Measurements from ENCODE around the gene CCL21. TPM values are rescaled to one million over a fixed set of nuclear protein-coding genes. Genes with fewer than 3 reads are reported as not detected.

Gene CCL21
- total RNA-seq, 1 donor from 2014 or later, result not detected

DNA sequence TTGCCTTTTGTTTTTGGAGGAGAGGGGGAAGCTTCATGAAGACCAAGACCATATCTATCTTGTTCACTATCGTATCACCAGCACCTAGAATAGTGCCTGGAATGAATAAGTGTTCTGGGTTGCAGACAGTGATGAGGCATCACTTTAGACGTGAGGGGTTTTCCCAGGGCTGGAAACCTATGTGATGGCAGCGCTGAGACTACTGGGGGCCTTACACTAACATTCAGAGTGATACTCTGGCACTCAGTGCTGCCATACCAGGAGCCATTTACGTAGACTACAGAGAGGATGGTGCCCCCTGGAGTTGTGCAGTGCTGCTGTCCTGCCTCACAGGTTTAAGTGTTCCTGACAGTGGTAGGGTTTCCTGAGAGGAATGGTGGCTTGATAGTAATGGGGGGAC is 25.8 kb downstream of the CCL21 start:
- Mint-ChIP-seq H3K4me1 (ENCODE audit: low read depth) (no peaks in the 10 kb centered on the region), H3K36me3 (ENCODE audit: low read depth) (peaks cover 12% of the 10 kb centered on the region), H3K27ac (ENCODE audit: unreplicated experiment) (no peak overlapping the region), H3K4me3 (ENCODE audit: unreplicated experiment) (no peak overlapping the region), H3K9me3 (ENCODE audit: low read depth) (no peaks in the 10 kb centered on the region), H3K27me3 (ENCODE audit: low read depth) (no peaks in the 10 kb centered on the region)
- DNase-seq (ENCODE audit: low spot score), result peak; percentile 1
- TF ChIP-seq, protein P1, sequence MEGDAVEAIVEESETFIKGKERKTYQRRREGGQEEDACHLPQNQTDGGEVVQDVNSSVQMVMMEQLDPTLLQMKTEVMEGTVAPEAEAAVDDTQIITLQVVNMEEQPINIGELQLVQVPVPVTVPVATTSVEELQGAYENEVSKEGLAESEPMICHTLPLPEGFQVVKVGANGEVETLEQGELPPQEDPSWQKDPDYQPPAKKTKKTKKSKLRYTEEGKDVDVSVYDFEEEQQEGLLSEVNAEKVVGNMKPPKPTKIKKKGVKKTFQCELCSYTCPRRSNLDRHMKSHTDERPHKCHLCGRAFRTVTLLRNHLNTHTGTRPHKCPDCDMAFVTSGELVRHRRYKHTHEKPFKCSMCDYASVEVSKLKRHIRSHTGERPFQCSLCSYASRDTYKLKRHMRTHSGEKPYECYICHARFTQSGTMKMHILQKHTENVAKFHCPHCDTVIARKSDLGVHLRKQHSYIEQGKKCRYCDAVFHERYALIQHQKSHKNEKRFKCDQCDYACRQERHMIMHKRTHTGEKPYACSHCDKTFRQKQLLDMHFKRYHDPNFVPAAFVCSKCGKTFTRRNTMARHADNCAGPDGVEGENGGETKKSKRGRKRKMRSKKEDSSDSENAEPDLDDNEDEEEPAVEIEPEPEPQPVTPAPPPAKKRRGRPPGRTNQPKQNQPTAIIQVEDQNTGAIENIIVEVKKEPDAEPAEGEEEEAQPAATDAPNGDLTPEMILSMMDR (IDR thresholded peaks at IDR 0.05), result no peak

DNA sequence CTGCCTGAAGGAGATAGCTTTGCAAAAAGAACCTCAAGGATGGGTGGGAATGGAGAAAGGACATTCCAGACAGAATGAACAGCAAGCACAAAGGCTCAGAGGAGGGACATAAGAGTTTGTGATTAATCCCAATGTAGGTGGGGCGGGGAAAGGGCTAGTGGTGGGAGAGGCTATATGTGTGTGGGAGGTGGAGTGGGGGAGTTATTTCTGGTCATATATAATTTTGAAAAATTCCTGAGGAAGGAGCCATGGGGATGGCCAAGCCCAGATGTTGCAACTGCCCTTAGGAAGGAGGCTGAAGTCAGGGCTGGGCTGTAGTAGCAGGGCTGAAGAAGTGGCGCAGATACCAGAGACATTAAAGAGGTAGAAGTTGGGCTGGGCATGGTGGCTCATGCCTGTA is 34.1 kb downstream of the CCL21 start:
- Mint-ChIP-seq H3K27me3 (ENCODE audit: low read depth) (no peaks in the 10 kb centered on the region), H3K4me1 (ENCODE audit: low read depth) (no peaks in the 10 kb centered on the region), H3K36me3 (ENCODE audit: low read depth) (peaks cover 2% of the 10 kb centered on the region), H3K4me3 (ENCODE audit: unreplicated experiment) (no peak overlapping the region), H3K27ac (ENCODE audit: unreplicated experiment) (no peak overlapping the region), H3K9me3 (ENCODE audit: low read depth) (peaks cover 2% of the 10 kb centered on the region)
- DNase-seq (ENCODE audit: low spot score), result no peak
- TF ChIP-seq, protein P1 (IDR thresholded peaks at IDR 0.05), result no peak

DNA sequence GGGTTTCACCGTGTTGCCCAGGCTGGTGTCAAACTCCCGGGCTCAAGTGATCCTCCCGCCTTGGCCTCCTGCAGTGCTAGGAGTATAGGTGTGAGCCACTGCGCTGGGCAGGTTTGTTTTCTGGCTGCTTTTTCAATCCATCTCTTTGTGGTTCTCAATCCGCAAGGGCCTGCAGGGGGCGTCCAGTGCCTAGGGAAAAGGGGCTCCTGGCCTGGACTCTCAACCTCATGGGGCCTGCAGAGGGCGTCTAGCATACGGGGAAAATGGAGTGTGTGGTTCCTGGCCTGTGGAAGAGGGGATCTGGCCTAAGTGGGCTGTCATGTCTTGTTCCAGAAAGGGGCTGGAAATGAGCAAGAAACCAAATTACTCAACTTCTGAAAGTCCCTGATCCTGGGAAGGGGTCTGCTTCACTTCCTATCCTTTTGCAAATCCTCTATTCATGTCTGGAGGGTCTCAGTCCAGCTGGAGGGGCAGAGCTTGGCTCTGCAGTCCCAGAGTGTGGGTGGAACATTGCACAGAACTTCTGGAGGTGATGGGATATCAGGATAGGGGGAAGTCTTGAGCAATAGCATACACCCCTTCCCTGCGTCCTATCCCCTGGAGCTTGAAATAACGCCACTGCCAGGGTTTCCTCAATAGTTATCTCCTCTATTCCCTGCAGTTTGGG is 34.8 kb downstream of the CCL21 start:
- Mint-ChIP-seq H3K4me1 (ENCODE audit: low read depth) (no peaks in the 10 kb centered on the region), H3K4me3 (ENCODE audit: unreplicated experiment) (no peak overlapping the region), H3K36me3 (ENCODE audit: low read depth) (no peaks in the 10 kb centered on the region), H3K27me3 (ENCODE audit: low read depth) (no peaks in the 10 kb centered on the region), H3K27ac (ENCODE audit: unreplicated experiment) (no peak overlapping the region), H3K9me3 (ENCODE audit: low read depth) (peaks cover 2% of the 10 kb centered on the region)
- TF ChIP-seq, protein P1 (IDR thresholded peaks at IDR 0.05), result peak; percentile 76
- no peak for DNase-seq (ENCODE audit: low spot score)

DNA sequence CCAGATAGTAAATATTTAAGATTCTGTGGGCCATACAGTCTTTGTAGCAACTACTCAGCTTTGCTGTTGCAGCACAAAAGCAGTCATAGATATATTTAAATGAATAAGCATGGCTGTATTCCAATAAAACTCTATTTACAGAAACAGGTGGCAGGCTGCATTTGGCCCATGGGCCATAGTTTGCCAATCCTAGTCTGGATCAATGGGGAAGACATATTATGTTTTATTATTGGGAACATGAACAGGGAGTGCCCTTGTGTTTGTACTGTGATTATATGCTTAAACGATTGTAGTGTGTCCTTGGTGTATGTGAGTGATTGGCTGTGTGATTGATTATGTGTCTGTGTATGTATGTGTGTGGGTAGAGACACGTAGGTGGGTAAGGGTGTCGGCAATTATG is 35.5 kb downstream of the CCL21 start:
- H3K4me1 Mint-ChIP-seq (ENCODE audit: low read depth), result no peaks in the 10 kb centered on the region
- H3K9me3 Mint-ChIP-seq (ENCODE audit: low read depth), result peaks cover 2% of the 10 kb centered on the region
- TF ChIP-seq, protein P1 (IDR thresholded peaks at IDR 0.05), result no peak
- no peak overlapping the region for H3K27ac Mint-ChIP-seq (ENCODE audit: unreplicated experiment)
- DNase-seq (ENCODE audit: low spot score), result no peak
- no peaks in the 10 kb centered on the region for H3K27me3 Mint-ChIP-seq (ENCODE audit: low read depth)
- no peak overlapping the region for H3K4me3 Mint-ChIP-seq (ENCODE audit: unreplicated experiment)
- H3K36me3 Mint-ChIP-seq (ENCODE audit: low read depth), result no peaks in the 10 kb centered on the region

DNA sequence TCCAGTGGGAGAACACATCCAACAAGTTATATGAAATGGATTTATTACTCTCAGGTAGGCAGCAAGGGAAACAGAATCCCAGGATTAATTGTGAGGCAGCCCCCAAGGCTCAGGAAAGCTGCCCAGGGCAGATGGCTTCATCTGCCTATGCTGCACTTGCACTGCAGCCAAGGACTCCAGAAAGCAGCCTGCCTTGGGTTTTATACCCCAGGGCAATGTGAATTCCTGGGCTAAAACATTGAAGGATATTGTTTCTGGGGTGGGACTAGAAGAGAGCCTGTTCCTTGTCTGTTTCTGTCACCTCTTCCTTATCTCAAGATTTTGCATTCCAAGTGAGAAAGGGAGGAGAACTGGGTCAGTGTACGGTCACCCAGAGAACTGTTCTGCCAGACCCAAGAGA is 38.6 kb downstream of the CCL21 start:
- TF ChIP-seq, protein P1 (IDR thresholded peaks at IDR 0.05), result no peak
- Mint-ChIP-seq H3K27ac (ENCODE audit: unreplicated experiment) (no peak overlapping the region), H3K4me1 (ENCODE audit: low read depth) (peaks cover 8% of the 10 kb centered on the region), H3K36me3 (ENCODE audit: low read depth) (peaks cover 2% of the 10 kb centered on the region), H3K27me3 (ENCODE audit: low read depth) (no peaks in the 10 kb centered on the region), H3K4me3 (ENCODE audit: unreplicated experiment) (no peak overlapping the region), H3K9me3 (ENCODE audit: low read depth) (peaks cover 2% of the 10 kb centered on the region)
- DNase-seq (ENCODE audit: low spot score), result no peak
